SK-N-SH (cell line): ENCODE measurements around the gene MAD1L1. TPM values are rescaled to one million over a fixed set of nuclear protein-coding genes. Genes with fewer than 3 reads are reported as not detected.

Experiments
- CTCF ChIA-PET: fragments of 300-600, 350-600 bp; formaldehyde crosslinking; extraction: SDS; loops from one replicate; lab custom pipeline; 2021; lab: Yijun Ruan, JAX
- POLR2A ChIA-PET: fragments of 350-600 bp; sonication (Branson Sonifier 250); formaldehyde crosslinking; extraction: SDS; loops from one replicate; lab custom pipeline; 2020; ENCODE audit warnings: antibody characterized with exemption, inconsistent platforms; lab: Yijun Ruan, JAX
- DNase-seq: peaks from one replicate; pipeline ENCODE4 v3.0.0; 2012
- H2AFZ ChIP-seq: fragments of 200-600 bp; sonication (generic); 2 replicates; pipeline ENCODE4 v1.8.1; 2016; ENCODE audit warnings: antibody characterized with exemption, mild to moderate bottlenecking, low read depth
- H3F3A ChIP-seq: fragments of 200-600 bp; sonication (generic); replicated peaks from 2 replicates; pipeline ENCODE3; 2016; ENCODE audit warnings: antibody characterized with exemption, mild to moderate bottlenecking; ENCODE audit not compliant: insufficient read depth
- H3K27ac ChIP-seq, 2 experiments: fragments of 200-500 bp in 1 of 2; fragments of 200-600 bp in 1 of 2; sonication (Bioruptor generic) in 1 of 2; sonication (generic), shearing (Covaris generic) in 1 of 2; 2 replicates each; pipeline versions ENCODE4 v1.5.1 to v1.6.1; 2014 to 2016; ENCODE audit warnings: low read depth in 2 of 2, inconsistent platforms in 1 of 2, low read length in 1 of 2, mild to moderate bottlenecking in 1 of 2, mixed read lengths in 1 of 2
- H3K27me3 ChIP-seq: fragments of 200-600 bp; sonication (generic), shearing (Covaris generic); 2 replicates; pipeline ENCODE4 v1.6.1; 2016; ENCODE audit warnings: mixed run types; ENCODE audit not compliant: insufficient read depth
- H3K36me3 ChIP-seq, 2 experiments: fragments of 200-500 bp in 1 of 2; fragments of 200-600 bp in 1 of 2; sonication (Bioruptor generic) in 1 of 2; sonication (generic) in 1 of 2; replicated peaks in 1 of 2; 2 replicates each; pipeline versions ENCODE3 to v1.5.1; 2014 to 2016; ENCODE audit warnings: low read length in 1 of 2, mild to moderate bottlenecking in 1 of 2; ENCODE audit not compliant: insufficient read depth in 2 of 2, control insufficient read depth in 1 of 2
- H3K4me1 ChIP-seq, 2 experiments: fragments of 200-500 bp in 1 of 2; fragments of 200-600 bp in 1 of 2; sonication (Bioruptor generic) in 1 of 2; sonication (generic), shearing (Covaris generic) in 1 of 2; 2 replicates each; pipeline versions ENCODE4 v1.5.1 to v1.6.1; 2014 to 2016; ENCODE audit warnings: low read depth in 1 of 2, low read length in 1 of 2, mixed run types in 1 of 2; ENCODE audit not compliant: insufficient read depth in 2 of 2, control insufficient read depth in 1 of 2
- H3K4me2 ChIP-seq: fragments of 200-600 bp; sonication (generic), shearing (Covaris generic); 2 replicates; pipeline ENCODE4 v1.6.1; 2017; ENCODE audit warnings: mixed run types
- H3K4me3 ChIP-seq, 2 experiments: fragments of 200-500 bp in 1 of 2; fragments of 200-600 bp in 1 of 2; sonication (Bioruptor generic) in 1 of 2; sonication (generic), shearing (Covaris generic) in 1 of 2; 2 replicates each; pipeline versions ENCODE4 v1.5.1 to v1.8.1; 2014 to 2016; ENCODE audit warnings: low read depth in 2 of 2, inconsistent platforms in 1 of 2, low read length in 1 of 2, mild to moderate bottlenecking in 1 of 2, mixed read lengths in 1 of 2, moderate library complexity in 1 of 2
- H3K79me2 ChIP-seq: fragments of 200-600 bp; sonication (generic); 2 replicates; pipeline ENCODE4 v1.8.1; 2017; ENCODE audit warnings: mild to moderate bottlenecking; ENCODE audit not compliant: insufficient read depth
- H3K9ac ChIP-seq: fragments of 200-600 bp; sonication (generic); 2 replicates; pipeline ENCODE4 v1.6.1; 2017; ENCODE audit warnings: mixed run types
- H3K9me2 ChIP-seq: fragments of 200-600 bp; sonication (generic); 2 replicates; pipeline ENCODE4 v1.6.1; 2017; ENCODE audit warnings: mixed run types
- H3K9me3 ChIP-seq: fragments of 200-600 bp; sonication (generic); 2 replicates; pipeline ENCODE4 v1.6.1; 2017; ENCODE audit warnings: mixed run types, mild to moderate bottlenecking, moderate library complexity
- H4K20me1 ChIP-seq: fragments of 200-600 bp; sonication (generic); 2 replicates; pipeline ENCODE4 v1.6.1; 2017; ENCODE audit warnings: mild to moderate bottlenecking, mixed run types; ENCODE audit not compliant: insufficient read depth
- CTCF ChIP-seq: fragments of 200-600 bp; sonication (generic); IDR thresholded peaks from 2 replicates; pipeline ENCODE4 v1.6.1; 2017; ENCODE audit warnings: antibody characterized with exemption, mild to moderate bottlenecking, moderate library complexity
- ELF1 ChIP-seq: IDR thresholded peaks from 2 replicates; pipeline ENCODE4 v1.4.0; 2012
- EP300 ChIP-seq, 2 experiments: IDR thresholded peaks; 2 replicates each; pipeline versions ENCODE4 v1.4.0 to v1.6.1; 2012; ENCODE audit warnings: borderline replicate concordance in 1 of 2, low read depth in 1 of 2, low read length in 1 of 2
- FOXM1 ChIP-seq: IDR thresholded peaks from 2 replicates; pipeline ENCODE4 v1.4.0; 2012; ENCODE audit warnings: low read depth, mild to moderate bottlenecking
- MEF2A ChIP-seq: IDR thresholded peaks from 2 replicates; pipeline ENCODE4 v1.4.0; 2012; ENCODE audit warnings: low read depth, borderline replicate concordance
- NFIC ChIP-seq: IDR thresholded peaks from 2 replicates; pipeline ENCODE4 v1.4.0; 2012; ENCODE audit warnings: borderline replicate concordance
- POLR2AphosphoS5 ChIP-seq: IDR thresholded peaks from 2 replicates; pipeline ENCODE4 v1.6.1; 2012; ENCODE audit warnings: low read depth, low read length
- SIN3A ChIP-seq: IDR thresholded peaks from 2 replicates; pipeline ENCODE4 v1.6.1; 2012; ENCODE audit warnings: low read depth, mild to moderate bottlenecking, low read length, moderate library complexity, borderline replicate concordance
- SMC3 ChIP-seq: IDR thresholded peaks from 2 replicates; pipeline ENCODE4 v1.6.1; 2012; ENCODE audit warnings: low read depth, low read length, improper control_type of control experiment
- TAF1 ChIP-seq: IDR thresholded peaks from 2 replicates; pipeline ENCODE4 v1.6.1; 2012; ENCODE audit warnings: low read depth, mild to moderate bottlenecking, low read length, moderate library complexity, borderline replicate concordance
- TEAD4 ChIP-seq: IDR thresholded peaks from 2 replicates; pipeline ENCODE4 v1.4.0; 2012; ENCODE audit warnings: mild to moderate bottlenecking, borderline replicate concordance; ENCODE audit not compliant: insufficient read depth
- USF1 ChIP-seq: IDR thresholded peaks from 2 replicates; pipeline ENCODE4 v1.4.0; 2012; ENCODE audit warnings: low read depth, borderline replicate concordance
- WGBS: methylation state at CpG from one replicate; pipeline ENCODE4 v1.1.6; 2017; ENCODE audit warnings: low lambda C conversion rate; 5-methylcytosine and 5-hydroxymethylcytosine counted together
- polyA plus RNA-seq, 3 experiments: library from polyadenylated mRNA; depleted of rRNA; stranded (reverse); fragments of >200 nt; gene quantifications; 2 replicates each; pipeline ENCODE4 v1.2.3, GENCODE V29; 2012
- TF ChIP-seq, protein P1 (sequence below): IDR thresholded peaks from 2 replicates; pipeline ENCODE4 v1.4.0; 2012; ENCODE audit warnings: low read depth, borderline replicate concordance
- TF ChIP-seq, protein P2 (sequence below): IDR thresholded peaks from 2 replicates; pipeline ENCODE4 v1.4.0; 2012; ENCODE audit warnings: low read depth

MAD1L1 gene
- polyA plus RNA-seq, 1 of the 3 experiments (the other 2 are of a cell fraction): 46.2 TPM

DNA sequence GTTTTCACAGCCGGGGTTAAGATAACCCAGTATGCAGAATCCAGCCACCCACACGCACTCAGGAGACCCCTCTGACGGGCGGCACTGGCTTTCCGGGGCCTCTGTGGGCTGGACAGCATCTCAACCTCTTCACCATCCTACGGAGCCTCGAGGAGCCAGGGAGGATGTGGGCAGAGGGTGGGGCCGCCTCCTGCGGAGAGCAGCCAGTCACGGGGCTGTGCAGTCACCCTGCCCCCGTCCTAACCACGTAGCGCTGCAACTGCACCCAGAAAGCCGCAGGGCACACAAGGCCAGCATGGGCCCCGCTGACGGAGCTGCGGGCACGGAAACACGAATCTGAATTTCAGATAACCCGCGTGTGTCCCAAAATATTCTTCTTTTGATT, 292.4 kb downstream of the MAD1L1 start (continued):
- TF ChIP-seq USF1 (no peak), MEF2A (no peak), FOXM1 (no peak), POLR2AphosphoS5 (no peak), EP300 (IDR thresholded peaks at IDR 0.05; ENCODE audit: borderline replicate concordance in 1 of 2, low read depth in 1 of 2, low read length in 1 of 2) (no peak), ELF1 (no peak)
- TF ChIP-seq, protein P1, sequence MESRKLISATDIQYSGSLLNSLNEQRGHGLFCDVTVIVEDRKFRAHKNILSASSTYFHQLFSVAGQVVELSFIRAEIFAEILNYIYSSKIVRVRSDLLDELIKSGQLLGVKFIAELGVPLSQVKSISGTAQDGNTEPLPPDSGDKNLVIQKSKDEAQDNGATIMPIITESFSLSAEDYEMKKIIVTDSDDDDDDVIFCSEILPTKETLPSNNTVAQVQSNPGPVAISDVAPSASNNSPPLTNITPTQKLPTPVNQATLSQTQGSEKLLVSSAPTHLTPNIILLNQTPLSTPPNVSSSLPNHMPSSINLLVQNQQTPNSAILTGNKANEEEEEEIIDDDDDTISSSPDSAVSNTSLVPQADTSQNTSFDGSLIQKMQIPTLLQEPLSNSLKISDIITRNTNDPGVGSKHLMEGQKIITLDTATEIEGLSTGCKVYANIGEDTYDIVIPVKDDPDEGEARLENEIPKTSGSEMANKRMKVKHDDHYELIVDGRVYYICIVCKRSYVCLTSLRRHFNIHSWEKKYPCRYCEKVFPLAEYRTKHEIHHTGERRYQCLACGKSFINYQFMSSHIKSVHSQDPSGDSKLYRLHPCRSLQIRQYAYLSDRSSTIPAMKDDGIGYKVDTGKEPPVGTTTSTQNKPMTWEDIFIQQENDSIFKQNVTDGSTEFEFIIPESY: no peak
- TF ChIP-seq, protein P2, sequence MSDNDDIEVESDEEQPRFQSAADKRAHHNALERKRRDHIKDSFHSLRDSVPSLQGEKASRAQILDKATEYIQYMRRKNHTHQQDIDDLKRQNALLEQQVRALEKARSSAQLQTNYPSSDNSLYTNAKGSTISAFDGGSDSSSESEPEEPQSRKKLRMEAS: no peak
- TF ChIP-seq, all 33 proteins: peak for 0

DNA sequence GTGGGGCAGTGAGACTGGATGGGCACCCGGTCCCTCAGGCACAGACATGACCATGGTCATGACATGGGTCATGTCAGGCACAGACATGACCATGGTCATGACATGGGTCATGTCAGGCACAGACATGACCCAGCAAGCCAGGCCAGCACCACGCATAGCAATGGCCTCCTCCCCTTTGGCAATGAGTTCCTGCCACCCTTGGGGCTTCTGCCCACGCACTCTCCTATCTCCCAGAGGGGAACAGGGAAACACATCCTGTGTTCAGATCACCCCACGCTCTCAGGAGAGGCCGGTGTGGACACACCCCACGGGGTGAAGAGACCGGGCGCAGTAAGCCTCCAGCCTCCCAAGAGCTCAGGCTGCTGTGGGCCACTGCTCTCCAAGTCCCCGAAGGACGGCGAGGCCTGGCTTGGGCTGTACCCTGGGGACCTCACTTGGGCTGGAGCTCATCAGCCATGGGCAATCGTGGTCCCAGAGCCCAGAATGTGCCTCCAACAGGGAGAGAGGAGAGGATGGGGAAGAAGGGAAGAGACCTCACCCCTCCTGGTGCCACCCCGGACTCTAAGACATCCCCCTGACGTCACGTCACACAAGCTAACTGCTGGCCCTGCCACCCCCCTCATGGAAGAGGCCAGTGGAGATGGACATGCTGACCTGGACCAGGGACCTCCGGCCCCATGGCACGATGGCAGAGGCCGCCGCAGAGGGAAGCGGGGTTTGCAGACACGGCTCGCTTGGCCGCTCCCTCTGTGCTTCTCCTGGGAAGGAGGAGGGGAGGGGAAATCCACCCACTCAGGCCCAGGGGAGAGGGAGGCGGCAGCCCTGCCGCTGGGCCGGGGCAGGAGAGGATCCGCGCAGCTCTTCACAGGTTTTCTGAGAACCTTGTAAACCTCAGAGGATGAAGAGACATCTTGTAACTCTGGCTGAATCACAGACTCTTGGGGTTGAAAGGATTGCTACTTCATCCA, 293.0 kb downstream of the MAD1L1 start:
- H3K4me2 ChIP-seq: no peak overlapping the region
- no peaks in the 10 kb centered on the region for H3F3A ChIP-seq
- no peak overlapping the region; a peak in 1 of 4 replicates for H3K27ac ChIP-seq

More for the DNA sequence above, 293.0 kb downstream of the MAD1L1 start:
- no peaks in the 10 kb centered on the region for H3K79me2 ChIP-seq
- H3K9ac ChIP-seq: no peak overlapping the region
- H2AFZ ChIP-seq: no peak overlapping the region
- no peak overlapping the region for H3K4me3 ChIP-seq
- no peaks in the 10 kb centered on the region for H3K9me2 ChIP-seq
- POLR2A ChIA-PET: no interaction called here
- no peaks in the 10 kb centered on the region for H3K9me3 ChIP-seq
- TF ChIP-seq SMC3 (no peak), ELF1 (no peak), CTCF (no peak), SIN3A (no peak), NFIC (no peak), TAF1 (no peak), TEAD4 (no peak), FOXM1 (no peak), MEF2A (no peak)
- TF ChIP-seq, protein P1: no peak
- no peaks in the 10 kb centered on the region for H3K36me3 ChIP-seq
- CTCF ChIA-PET: interaction anchor here (0.9 kb wide), 1 partner anchor 20 kb away, joined by 3 read pairs; no protein-coding TSS in a partner anchor
- WGBS: 92% methylated on average over 27 of the region's 28 CpGs
- no peaks in the 10 kb centered on the region; the same call in 1 of the 2 replicates for H4K20me1 ChIP-seq
- no peaks in the 10 kb centered on the region for H3K27me3 ChIP-seq
- peaks cover 0 to 10% of the 10 kb centered on the region in 2 experiments; a peak in 1 of 4 replicates for H3K4me1 ChIP-seq
- no peak for DNase-seq
